Fibroblast of the aortic adventitia (primary cell): ENCODE results near the gene FMNL2. TPM values are rescaled to one million over a fixed set of nuclear protein-coding genes. Genes with fewer than 3 reads are reported as not detected.

Experiments
- DNase-seq: peaks from one replicate; pipeline ENCODE4 v3.0.0-alpha.2; 2010; ENCODE audit warnings: low read depth
- H3K4me3 ChIP-seq: 2 replicates; pipeline ENCODE4 v1.5.1; 2011; ENCODE audit warnings: low read depth, mild to moderate bottlenecking, control low read depth, low read length, moderate library complexity
- CTCF ChIP-seq: IDR thresholded peaks from 2 replicates; pipeline ENCODE4 v1.5.1; 2011; ENCODE audit warnings: mild to moderate bottlenecking, low read length, control low read depth, inconsistent platforms; ENCODE audit not compliant: insufficient read depth
- total RNA-seq: library from RNA; depleted of rRNA; stranded (reverse); fragments of >200 nt; gene quantifications from 2 replicates; pipeline ENCODE4 v1.2.3, GENCODE V29; 2012; ENCODE audit warnings: low replicate concordance

FMNL2 gene
- total RNA-seq, 1 donor = 23.6 TPM

- H3K4me3 ChIP-seq = peak overlapping the region; percentile 52
- TF ChIP-seq CTCF = no peak
- DNase-seq = peak; percentile 63
Measured at GRCh38 chr2:152396051-152396511, 61.1 kb downstream of the FMNL2 start.

- H3K4me3 ChIP-seq = no peak overlapping the region
- DNase-seq = peak; percentile 66
- no peak for TF ChIP-seq CTCF
Measured at GRCh38 chr2:152396763-152397162, 61.8 kb downstream of the FMNL2 start.

DNA sequence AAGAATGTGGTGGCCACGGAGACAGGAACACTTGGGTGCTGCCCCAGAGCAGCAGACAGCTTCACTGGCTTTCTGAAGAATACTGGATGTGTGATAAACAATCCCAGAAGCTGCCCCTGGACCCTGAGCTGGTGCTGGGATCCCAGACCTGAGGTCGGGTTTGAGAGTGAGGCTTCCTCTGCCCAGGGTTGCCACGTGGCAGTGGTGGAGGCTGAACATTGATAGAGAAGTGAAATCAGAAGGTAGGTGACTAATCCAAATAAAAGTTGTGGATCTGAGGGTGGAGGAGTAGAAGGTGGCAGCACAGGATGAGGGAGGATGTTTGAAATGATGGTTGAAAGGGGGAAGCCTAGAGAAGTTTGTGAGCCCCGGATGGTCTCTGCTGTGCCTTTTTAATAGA lies 64.0 kb downstream of the FMNL2 start:
- no peak for DNase-seq
- TF ChIP-seq CTCF = no peak
- H3K4me3 ChIP-seq = no peak overlapping the region

DNA sequence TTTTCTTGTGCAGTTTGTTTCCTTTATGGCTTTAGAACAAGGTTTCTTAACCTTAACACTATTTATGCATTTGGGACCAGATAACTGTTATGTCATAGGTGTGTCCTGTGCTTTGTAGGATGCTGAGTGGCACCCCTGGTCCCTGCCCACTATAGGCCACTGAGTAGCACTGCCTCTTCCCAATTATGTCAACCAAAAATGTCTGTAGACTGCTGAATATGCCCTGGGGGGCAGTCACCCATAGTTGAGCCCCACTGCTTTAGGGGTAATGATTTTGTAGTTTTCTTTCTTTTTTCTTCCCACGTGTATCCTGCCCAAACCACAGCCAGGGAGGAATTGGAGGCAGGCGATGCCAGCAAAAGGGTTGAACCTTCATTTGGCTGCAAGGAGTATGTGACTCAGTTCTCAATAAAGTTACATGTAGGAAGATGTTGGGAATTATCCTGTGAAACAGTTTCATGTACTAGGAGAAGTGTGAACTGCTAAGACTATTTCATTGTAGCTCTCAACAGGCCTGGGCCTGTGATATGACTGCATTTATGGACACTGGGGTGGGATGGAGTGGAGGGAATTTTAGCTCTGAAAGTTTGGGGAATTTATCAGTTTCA lies 65.7 kb downstream of the FMNL2 start:
- no peak for TF ChIP-seq CTCF

DNA sequence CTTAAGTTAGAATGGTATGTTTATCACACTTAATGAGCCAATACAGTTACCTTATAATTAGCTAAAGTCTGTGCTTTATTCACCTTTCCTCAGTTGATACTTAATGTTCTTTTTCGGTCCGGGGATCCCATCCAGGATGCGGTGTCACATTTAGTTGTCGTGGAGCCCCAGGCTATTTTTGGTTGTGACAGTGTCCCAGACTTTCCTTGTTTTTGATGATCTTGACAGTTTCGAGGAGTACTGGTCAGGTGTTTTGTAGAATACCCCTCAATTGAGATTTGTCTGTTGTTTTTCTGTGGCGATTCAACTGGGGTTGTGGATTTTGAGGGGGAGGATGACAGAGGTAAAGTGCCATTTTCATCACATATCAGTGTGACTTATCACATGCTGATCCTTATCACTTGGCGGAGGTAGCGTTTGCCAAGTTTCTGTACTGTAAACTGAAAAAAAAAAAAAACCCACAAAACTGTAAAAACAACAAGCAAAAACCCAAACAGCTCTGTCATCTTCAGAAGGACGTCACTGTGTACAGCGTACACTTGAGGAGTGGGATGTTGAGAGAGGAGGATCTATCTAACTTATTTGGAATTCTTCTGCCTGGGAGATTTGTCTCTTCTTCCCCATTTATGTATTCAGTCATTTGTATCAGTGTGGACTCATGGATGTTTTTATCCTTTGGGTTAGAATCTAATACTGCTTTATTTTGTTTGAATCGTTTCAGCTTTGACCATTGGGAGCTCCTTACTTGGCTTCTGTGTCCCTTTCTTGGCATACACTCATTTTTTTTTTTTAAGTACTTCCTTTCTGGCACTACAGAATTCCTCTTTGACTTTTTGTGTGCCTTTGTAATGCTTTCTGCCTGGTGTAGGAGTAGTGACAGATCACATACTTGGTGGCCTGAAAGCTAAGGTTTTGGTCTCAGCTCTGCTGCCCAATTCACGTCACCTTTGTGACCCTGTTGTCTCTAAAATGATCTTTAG lies 68.1 kb downstream of the FMNL2 start:
- DNase-seq = no peak
- no peak for TF ChIP-seq CTCF
- no peak overlapping the region for H3K4me3 ChIP-seq

More for the DNA sequence above, 65.7 kb downstream of the FMNL2 start:
- peak; percentile 68 for DNase-seq
- no peak overlapping the region for H3K4me3 ChIP-seq

DNA sequence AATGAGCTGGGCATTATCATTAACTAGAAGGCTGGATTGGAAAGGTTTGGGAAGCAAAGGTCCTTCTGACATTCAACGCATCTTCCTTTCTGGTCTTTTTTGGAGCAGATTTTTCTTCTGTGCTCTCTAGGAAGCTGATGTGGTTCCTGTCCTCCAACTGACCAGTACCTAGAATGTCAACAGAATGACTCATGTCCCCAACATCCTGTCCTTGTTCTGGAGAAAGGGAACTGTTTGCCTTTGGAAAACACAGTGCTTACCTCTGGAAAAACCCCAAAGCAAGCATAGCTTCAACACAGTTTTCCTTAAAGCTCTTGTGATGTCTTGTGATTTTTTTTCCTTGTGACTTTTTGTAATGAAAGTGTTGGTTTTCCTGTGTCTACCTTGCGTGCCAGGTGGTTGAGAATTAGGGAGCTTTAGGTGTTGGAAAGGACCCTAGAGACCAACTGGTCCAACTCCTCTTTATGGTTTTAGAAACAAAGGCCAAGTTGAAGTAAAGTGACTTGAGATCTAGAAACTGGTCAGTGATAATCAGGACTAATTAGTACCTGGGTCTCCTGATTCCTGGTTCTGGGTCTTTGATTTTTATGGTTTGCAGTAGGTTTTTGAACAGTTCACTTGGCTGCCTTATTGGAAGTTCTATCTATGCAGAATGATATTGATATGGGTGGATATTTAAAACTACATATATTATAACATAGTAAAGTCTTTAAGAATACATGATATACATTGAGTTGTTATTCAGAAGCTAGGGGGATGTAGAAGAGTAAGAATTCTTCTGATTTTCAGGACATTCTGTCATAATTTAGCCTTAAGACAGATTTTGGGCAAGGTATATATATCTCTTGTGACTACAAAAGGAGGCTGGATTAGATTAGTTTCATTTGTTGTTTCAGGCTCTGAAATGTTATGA lies 70.5 kb downstream of the FMNL2 start:
- no peak overlapping the region for H3K4me3 ChIP-seq
- no peak for DNase-seq
- TF ChIP-seq CTCF = no peak
